ENCODE results near the gene PCA3.

PCA3 gene

DNA sequence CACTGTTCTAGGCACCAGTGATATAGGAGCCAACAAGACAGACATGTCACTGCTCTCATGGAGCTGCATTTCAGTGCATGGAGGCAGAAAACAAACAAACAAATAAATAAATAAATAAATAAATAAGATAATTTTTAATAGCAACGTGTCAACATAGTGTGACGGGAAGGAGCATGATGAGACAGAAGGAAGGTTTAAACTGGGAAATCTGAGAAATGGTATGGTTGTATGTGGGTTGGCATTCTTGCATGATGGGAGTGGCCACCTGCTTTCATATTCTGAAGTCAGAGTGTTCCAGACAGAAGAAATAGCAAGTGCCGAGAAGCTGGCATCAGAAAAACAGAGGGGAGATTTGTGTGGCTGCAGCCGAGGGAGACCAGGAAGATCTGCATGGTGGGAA, at the start of gene PCA3:
TSS of gene PCA3 (plus strand) at position 301 of the 400 bp plus-strand sequence.
- H3K27ac ChIP-seq (ENCODE audit: low read depth in 2 of 2, low read length in 2 of 2), result no peak within 1 kb of the TSS
- H3K9me3 ChIP-seq (ENCODE audit: control insufficient read depth in 2 of 2, low read length in 2 of 2), result no peaks in the 10 kb centered on the region
- H3K4me3 ChIP-seq (ENCODE audit: low read length in 2 of 2), result no peak within 1 kb of the TSS
- H3K36me3 ChIP-seq (ENCODE audit: control insufficient read depth in 2 of 2, insufficient read depth in 2 of 2, low read length in 2 of 2), result no peaks in the 10 kb centered on the region
- H3K9ac ChIP-seq (ENCODE audit: low read depth in 1 of 2, low read length in 2 of 2), result no peak within 1 kb of the TSS
- H3K4me1 ChIP-seq (ENCODE audit: control insufficient read depth in 2 of 2, insufficient read depth in 2 of 2, low read length in 2 of 2), result no peaks in the 10 kb centered on the region
- H3K27me3 ChIP-seq (ENCODE audit: control insufficient read depth in 2 of 2, insufficient read depth in 2 of 2, low read length in 2 of 2), result peaks cover 0 to 2% of the 10 kb centered on the region in 2 donors

GRCh38 chr9:76716085-76716672, 48.1 kb upstream of the PCA3 start:
- no peak overlapping the region for H3K4me3 ChIP-seq (ENCODE audit: low read length in 2 of 2)
- no peaks in the 10 kb centered on the region for H3K9me3 ChIP-seq (ENCODE audit: control insufficient read depth in 2 of 2, low read length in 2 of 2)
- no peak overlapping the region for H3K9ac ChIP-seq (ENCODE audit: low read depth in 1 of 2, low read length in 2 of 2)
- no peaks in the 10 kb centered on the region for H3K27me3 ChIP-seq (ENCODE audit: control insufficient read depth in 2 of 2, insufficient read depth in 2 of 2, low read length in 2 of 2)
- no peaks in the 10 kb centered on the region for H3K36me3 ChIP-seq (ENCODE audit: control insufficient read depth in 2 of 2, insufficient read depth in 2 of 2, low read length in 2 of 2)
- no peaks in the 10 kb centered on the region for H3K4me1 ChIP-seq (ENCODE audit: control insufficient read depth in 2 of 2, insufficient read depth in 2 of 2, low read length in 2 of 2)
- no peak overlapping the region for H3K27ac ChIP-seq (ENCODE audit: low read depth in 2 of 2, low read length in 2 of 2)

DNA sequence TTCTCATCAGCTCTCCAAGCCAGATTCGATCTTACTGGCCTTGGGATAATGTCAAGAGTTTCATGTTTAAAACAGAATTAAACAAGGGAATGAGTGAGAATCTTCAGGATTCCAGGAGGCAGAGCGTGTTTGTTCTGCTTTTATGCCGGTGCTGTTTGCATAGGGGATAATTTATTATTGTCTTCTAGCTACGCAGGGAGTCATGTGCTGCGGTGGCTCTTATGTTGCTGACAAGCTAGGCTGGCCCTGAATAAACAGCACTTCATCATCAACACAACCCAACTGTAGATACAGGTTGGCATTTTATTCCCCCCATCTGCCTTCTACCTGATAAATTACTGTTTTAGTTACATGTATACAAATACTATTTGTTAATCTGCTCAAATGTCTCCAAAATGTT, 47.1 kb upstream of the PCA3 start:
- Histone ChIP-seq H3K9me3 (ENCODE audit: control insufficient read depth in 2 of 2, low read length in 2 of 2) (no peaks in the 10 kb centered on the region), H3K4me3 (ENCODE audit: low read length in 2 of 2) (no peak overlapping the region), H3K36me3 (ENCODE audit: control insufficient read depth in 2 of 2, insufficient read depth in 2 of 2, low read length in 2 of 2) (no peaks in the 10 kb centered on the region), H3K27ac (ENCODE audit: low read depth in 2 of 2, low read length in 2 of 2) (no peak overlapping the region), H3K9ac (ENCODE audit: low read depth in 1 of 2, low read length in 2 of 2) (no peak overlapping the region), H3K27me3 (ENCODE audit: control insufficient read depth in 2 of 2, insufficient read depth in 2 of 2, low read length in 2 of 2) (no peaks in the 10 kb centered on the region), H3K4me1 (ENCODE audit: control insufficient read depth in 2 of 2, insufficient read depth in 2 of 2, low read length in 2 of 2) (no peaks in the 10 kb centered on the region)

- Histone ChIP-seq H3K4me1 (ENCODE audit: control insufficient read depth in 2 of 2, insufficient read depth in 2 of 2, low read length in 2 of 2) (no peaks in the 10 kb centered on the region), H3K27me3 (ENCODE audit: control insufficient read depth in 2 of 2, insufficient read depth in 2 of 2, low read length in 2 of 2) (no peaks in the 10 kb centered on the region), H3K36me3 (ENCODE audit: control insufficient read depth in 2 of 2, insufficient read depth in 2 of 2, low read length in 2 of 2) (no peaks in the 10 kb centered on the region), H3K4me3 (ENCODE audit: low read length in 2 of 2) (no peak overlapping the region), H3K27ac (ENCODE audit: low read depth in 2 of 2, low read length in 2 of 2) (no peak overlapping the region), H3K9ac (ENCODE audit: low read depth in 1 of 2, low read length in 2 of 2) (no peak overlapping the region), H3K9me3 (ENCODE audit: control insufficient read depth in 2 of 2, low read length in 2 of 2) (no peaks in the 10 kb centered on the region)
Measured at GRCh38 chr9:76717613-76718012, 46.6 kb upstream of the PCA3 start.

DNA sequence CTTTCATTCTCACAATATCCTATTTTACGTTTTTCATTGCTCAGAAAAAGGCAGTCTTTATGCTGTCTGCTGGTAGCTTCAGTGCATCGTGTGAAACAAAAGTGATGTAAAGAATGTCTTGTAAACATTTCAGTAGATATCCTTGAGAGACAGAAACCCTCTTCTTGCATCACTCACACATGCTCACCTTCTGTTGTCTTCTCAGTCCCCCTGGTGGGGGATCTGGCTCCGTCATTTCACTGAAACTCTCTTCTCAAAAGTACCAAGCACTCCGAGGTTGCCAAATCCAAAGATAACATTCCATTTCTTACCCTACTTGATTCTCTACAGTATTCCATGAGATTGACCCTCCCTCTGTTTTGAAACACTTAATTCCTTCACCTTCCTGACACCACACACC, 46.1 kb upstream of the PCA3 start:
- Histone ChIP-seq H3K9me3 (ENCODE audit: control insufficient read depth in 2 of 2, low read length in 2 of 2) (no peaks in the 10 kb centered on the region), H3K27me3 (ENCODE audit: control insufficient read depth in 2 of 2, insufficient read depth in 2 of 2, low read length in 2 of 2) (no peaks in the 10 kb centered on the region), H3K4me3 (ENCODE audit: low read length in 2 of 2) (no peak overlapping the region), H3K9ac (ENCODE audit: low read depth in 1 of 2, low read length in 2 of 2) (no peak overlapping the region), H3K36me3 (ENCODE audit: control insufficient read depth in 2 of 2, insufficient read depth in 2 of 2, low read length in 2 of 2) (no peaks in the 10 kb centered on the region), H3K27ac (ENCODE audit: low read depth in 2 of 2, low read length in 2 of 2) (no peak overlapping the region), H3K4me1 (ENCODE audit: control insufficient read depth in 2 of 2, insufficient read depth in 2 of 2, low read length in 2 of 2) (no peaks in the 10 kb centered on the region)

DNA sequence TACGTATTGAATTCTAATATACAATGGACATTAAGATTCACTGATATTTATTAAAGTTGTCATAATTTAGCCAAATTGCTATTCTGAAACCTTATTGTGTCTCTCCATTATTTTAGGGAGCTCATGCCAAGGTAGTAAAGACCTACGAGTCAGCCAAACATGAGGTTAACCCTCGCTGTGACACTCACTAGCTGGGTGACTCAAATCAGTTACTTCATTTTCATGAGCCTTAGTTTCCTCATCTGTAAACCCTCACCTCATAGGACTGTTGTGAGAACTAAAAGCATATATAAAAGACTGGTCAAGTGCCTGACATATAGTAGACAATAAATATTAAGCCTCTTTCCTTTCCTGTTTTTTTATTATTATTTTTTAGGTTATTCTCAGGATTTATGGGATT, 44.0 kb upstream of the PCA3 start:
- H3K9ac ChIP-seq (ENCODE audit: low read depth in 1 of 2, low read length in 2 of 2), result no peak overlapping the region
- H3K27me3 ChIP-seq (ENCODE audit: control insufficient read depth in 2 of 2, insufficient read depth in 2 of 2, low read length in 2 of 2), result no peaks in the 10 kb centered on the region
- no peak overlapping the region for H3K4me3 ChIP-seq (ENCODE audit: low read length in 2 of 2)
- no peaks in the 10 kb centered on the region for H3K9me3 ChIP-seq (ENCODE audit: control insufficient read depth in 2 of 2, low read length in 2 of 2)
- no peaks in the 10 kb centered on the region for H3K36me3 ChIP-seq (ENCODE audit: control insufficient read depth in 2 of 2, insufficient read depth in 2 of 2, low read length in 2 of 2)
- H3K27ac ChIP-seq (ENCODE audit: low read depth in 2 of 2, low read length in 2 of 2), result no peak overlapping the region
- H3K4me1 ChIP-seq (ENCODE audit: control insufficient read depth in 2 of 2, insufficient read depth in 2 of 2, low read length in 2 of 2), result no peaks in the 10 kb centered on the region

- Histone ChIP-seq H3K9me3 (ENCODE audit: control insufficient read depth in 2 of 2, low read length in 2 of 2) (no peaks in the 10 kb centered on the region), H3K27ac (ENCODE audit: low read depth in 2 of 2, low read length in 2 of 2) (no peak overlapping the region), H3K4me1 (ENCODE audit: control insufficient read depth in 2 of 2, insufficient read depth in 2 of 2, low read length in 2 of 2) (no peaks in the 10 kb centered on the region), H3K27me3 (ENCODE audit: control insufficient read depth in 2 of 2, insufficient read depth in 2 of 2, low read length in 2 of 2) (no peaks in the 10 kb centered on the region), H3K36me3 (ENCODE audit: control insufficient read depth in 2 of 2, insufficient read depth in 2 of 2, low read length in 2 of 2) (no peaks in the 10 kb centered on the region), H3K9ac (ENCODE audit: low read depth in 1 of 2, low read length in 2 of 2) (no peak overlapping the region), H3K4me3 (ENCODE audit: low read length in 2 of 2) (no peak overlapping the region)
Measured at GRCh38 chr9:76725011-76725546, 39.2 kb upstream of the PCA3 start.

GRCh38 chr9:76725885-76726284, 38.4 kb upstream of the PCA3 start:
- Histone ChIP-seq H3K9ac (ENCODE audit: low read depth in 1 of 2, low read length in 2 of 2) (no peak overlapping the region), H3K27ac (ENCODE audit: low read depth in 2 of 2, low read length in 2 of 2) (no peak overlapping the region), H3K4me3 (ENCODE audit: low read length in 2 of 2) (no peak overlapping the region), H3K9me3 (ENCODE audit: control insufficient read depth in 2 of 2, low read length in 2 of 2) (no peaks in the 10 kb centered on the region), H3K4me1 (ENCODE audit: control insufficient read depth in 2 of 2, insufficient read depth in 2 of 2, low read length in 2 of 2) (no peaks in the 10 kb centered on the region), H3K36me3 (ENCODE audit: control insufficient read depth in 2 of 2, insufficient read depth in 2 of 2, low read length in 2 of 2) (no peaks in the 10 kb centered on the region), H3K27me3 (ENCODE audit: control insufficient read depth in 2 of 2, insufficient read depth in 2 of 2, low read length in 2 of 2) (no peaks in the 10 kb centered on the region)

DNA sequence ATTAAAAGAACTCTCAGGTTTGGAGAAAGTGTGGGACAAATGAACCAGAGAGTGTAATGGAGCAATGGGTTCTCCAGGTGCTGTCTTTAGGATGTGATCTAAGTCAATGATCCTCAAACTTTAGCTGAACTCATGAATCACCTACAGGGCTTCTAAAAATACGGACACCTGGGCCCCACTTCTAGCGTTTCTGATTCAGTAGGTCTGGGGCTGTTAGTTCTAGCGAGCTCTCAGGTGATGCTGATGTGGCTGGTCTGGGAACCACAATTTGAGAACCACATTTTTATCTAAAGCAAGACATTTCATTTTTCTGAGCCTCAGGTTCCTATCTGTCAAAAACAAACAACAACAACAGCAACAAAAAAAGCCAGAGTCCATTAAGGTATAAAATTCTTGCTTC, 35.1 kb upstream of the PCA3 start:
- no peak overlapping the region for H3K4me3 ChIP-seq (ENCODE audit: low read length in 2 of 2)
- no peaks in the 10 kb centered on the region for H3K36me3 ChIP-seq (ENCODE audit: control insufficient read depth in 2 of 2, insufficient read depth in 2 of 2, low read length in 2 of 2)
- H3K4me1 ChIP-seq (ENCODE audit: control insufficient read depth in 2 of 2, insufficient read depth in 2 of 2, low read length in 2 of 2), result no peaks in the 10 kb centered on the region
- no peaks in the 10 kb centered on the region for H3K27me3 ChIP-seq (ENCODE audit: control insufficient read depth in 2 of 2, insufficient read depth in 2 of 2, low read length in 2 of 2)
- no peak overlapping the region for H3K9ac ChIP-seq (ENCODE audit: low read depth in 1 of 2, low read length in 2 of 2)
- H3K9me3 ChIP-seq (ENCODE audit: control insufficient read depth in 2 of 2, low read length in 2 of 2), result no peaks in the 10 kb centered on the region
- H3K27ac ChIP-seq (ENCODE audit: low read depth in 2 of 2, low read length in 2 of 2), result no peak overlapping the region

DNA sequence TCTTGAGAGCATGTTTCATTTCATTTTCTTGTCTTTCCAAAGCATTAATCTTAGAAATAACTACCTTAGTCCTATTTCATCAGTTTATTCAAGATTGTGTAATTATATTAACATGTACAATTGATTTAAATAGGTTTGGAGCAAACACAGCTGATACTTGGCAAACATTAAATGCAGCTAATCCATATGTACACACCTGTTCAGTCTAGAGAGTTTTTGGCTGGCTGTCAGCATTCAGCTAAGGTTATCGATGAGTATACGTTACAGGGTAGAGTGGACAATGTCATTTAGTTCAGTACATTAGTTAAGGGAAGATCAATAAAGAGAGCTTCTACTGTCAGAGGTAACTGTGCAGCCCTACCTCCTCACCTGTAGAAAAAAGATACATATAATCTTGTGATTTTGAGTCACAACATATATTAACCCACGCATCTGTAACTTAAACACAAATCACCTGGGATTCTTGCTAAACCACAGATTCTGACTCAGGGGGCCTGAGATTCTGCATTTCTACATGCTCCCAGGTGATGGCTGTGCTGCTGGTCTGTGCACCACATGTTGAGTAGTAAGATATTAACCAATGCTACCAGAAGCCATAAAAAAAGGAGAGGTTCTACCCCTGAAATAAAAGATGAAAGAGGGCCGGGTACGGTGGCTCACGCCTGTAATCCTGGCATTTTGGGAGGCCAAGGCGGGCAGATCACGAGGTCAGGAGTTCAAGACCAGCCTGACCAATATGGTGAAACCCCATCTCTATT, 34.1 kb upstream of the PCA3 start:
- Histone ChIP-seq H3K9ac (ENCODE audit: low read depth in 1 of 2, low read length in 2 of 2) (no peak overlapping the region), H3K36me3 (ENCODE audit: control insufficient read depth in 2 of 2, insufficient read depth in 2 of 2, low read length in 2 of 2) (no peaks in the 10 kb centered on the region), H3K4me1 (ENCODE audit: control insufficient read depth in 2 of 2, insufficient read depth in 2 of 2, low read length in 2 of 2) (no peaks in the 10 kb centered on the region), H3K4me3 (ENCODE audit: low read length in 2 of 2) (no peak overlapping the region), H3K27ac (ENCODE audit: low read depth in 2 of 2, low read length in 2 of 2) (no peak overlapping the region), H3K27me3 (ENCODE audit: control insufficient read depth in 2 of 2, insufficient read depth in 2 of 2, low read length in 2 of 2) (no peaks in the 10 kb centered on the region), H3K9me3 (ENCODE audit: control insufficient read depth in 2 of 2, low read length in 2 of 2) (no peaks in the 10 kb centered on the region)
